ENCODE data around the gene SUGCT.

The SUGCT gene

DNA sequence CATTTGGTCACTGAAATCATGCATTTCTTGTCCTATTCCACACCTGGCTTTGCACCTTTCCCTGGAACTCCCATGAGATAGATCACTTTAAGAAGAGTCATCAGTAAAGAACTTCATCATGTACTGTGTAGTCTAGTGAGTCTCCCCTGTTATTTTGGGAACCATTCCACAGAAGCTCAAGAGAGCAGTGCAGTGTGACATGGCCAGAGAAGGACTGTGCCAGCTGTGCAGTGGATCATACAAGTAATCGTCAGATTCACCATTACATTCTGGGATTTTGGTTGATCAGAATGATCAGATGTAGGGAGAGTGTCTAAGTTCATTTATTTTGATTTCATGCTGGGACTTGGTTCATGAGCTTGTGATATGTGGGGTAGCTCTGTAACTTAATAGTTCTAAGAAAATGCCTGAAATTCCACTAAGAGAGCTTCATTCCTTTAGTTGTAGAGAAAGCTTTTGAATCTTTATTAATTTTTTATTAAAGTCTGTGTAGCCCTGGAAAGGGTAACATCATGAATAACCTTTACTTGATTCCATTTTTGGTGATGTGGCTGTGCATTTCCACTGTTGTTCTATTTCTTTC, 166.8 kb downstream of the SUGCT start:
- no peaks in the 10 kb centered on the region for H4K20me1 ChIP-seq (ENCODE audit: insufficient read depth, low read length)
- H3K79me2 ChIP-seq (ENCODE audit: low read length) = no peaks in the 10 kb centered on the region
- no peak overlapping the region for H3K4me3 ChIP-seq (ENCODE audit: low read length)
- no peaks in the 10 kb centered on the region for H3K27me3 ChIP-seq (replicated peaks; ENCODE audit: insufficient read depth, low read length)
- no peak overlapping the region for H2AFZ ChIP-seq (ENCODE audit: low read length)
- no peaks in the 10 kb centered on the region for H3K9me3 ChIP-seq (replicated peaks; ENCODE audit: insufficient read depth, low read length)
- no peaks in the 10 kb centered on the region for H3F3A ChIP-seq (ENCODE audit: insufficient read depth, low read length)
- no peak for DNase-seq
- H3K4me2 ChIP-seq (ENCODE audit: low read depth, low read length) = no peak overlapping the region
- TF ChIP-seq EZH2 (optimal IDR thresholded peaks at IDR 0.05; ENCODE audit: low read depth, low read length) (no peak), EZH2phosphoT487 (IDR thresholded peaks at IDR 0.05; ENCODE audit: low read length) (no peak)
- TF ChIP-seq, protein P1, sequence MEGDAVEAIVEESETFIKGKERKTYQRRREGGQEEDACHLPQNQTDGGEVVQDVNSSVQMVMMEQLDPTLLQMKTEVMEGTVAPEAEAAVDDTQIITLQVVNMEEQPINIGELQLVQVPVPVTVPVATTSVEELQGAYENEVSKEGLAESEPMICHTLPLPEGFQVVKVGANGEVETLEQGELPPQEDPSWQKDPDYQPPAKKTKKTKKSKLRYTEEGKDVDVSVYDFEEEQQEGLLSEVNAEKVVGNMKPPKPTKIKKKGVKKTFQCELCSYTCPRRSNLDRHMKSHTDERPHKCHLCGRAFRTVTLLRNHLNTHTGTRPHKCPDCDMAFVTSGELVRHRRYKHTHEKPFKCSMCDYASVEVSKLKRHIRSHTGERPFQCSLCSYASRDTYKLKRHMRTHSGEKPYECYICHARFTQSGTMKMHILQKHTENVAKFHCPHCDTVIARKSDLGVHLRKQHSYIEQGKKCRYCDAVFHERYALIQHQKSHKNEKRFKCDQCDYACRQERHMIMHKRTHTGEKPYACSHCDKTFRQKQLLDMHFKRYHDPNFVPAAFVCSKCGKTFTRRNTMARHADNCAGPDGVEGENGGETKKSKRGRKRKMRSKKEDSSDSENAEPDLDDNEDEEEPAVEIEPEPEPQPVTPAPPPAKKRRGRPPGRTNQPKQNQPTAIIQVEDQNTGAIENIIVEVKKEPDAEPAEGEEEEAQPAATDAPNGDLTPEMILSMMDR (IDR thresholded peaks at IDR 0.05; ENCODE audit: low read length) = no peak
- H3K4me1 ChIP-seq (ENCODE audit: low read length) = no peaks in the 10 kb centered on the region
- no peaks in the 10 kb centered on the region for H3K9me2 ChIP-seq (replicated peaks; ENCODE audit: insufficient read depth, low read length)
- no peak overlapping the region for H3K27ac ChIP-seq (ENCODE audit: low read length)
- H3K9ac ChIP-seq (ENCODE audit: low read length) = no peak overlapping the region
- no peaks in the 10 kb centered on the region for H3K36me3 ChIP-seq (replicated peaks; ENCODE audit: insufficient read depth, low read length)

DNA sequence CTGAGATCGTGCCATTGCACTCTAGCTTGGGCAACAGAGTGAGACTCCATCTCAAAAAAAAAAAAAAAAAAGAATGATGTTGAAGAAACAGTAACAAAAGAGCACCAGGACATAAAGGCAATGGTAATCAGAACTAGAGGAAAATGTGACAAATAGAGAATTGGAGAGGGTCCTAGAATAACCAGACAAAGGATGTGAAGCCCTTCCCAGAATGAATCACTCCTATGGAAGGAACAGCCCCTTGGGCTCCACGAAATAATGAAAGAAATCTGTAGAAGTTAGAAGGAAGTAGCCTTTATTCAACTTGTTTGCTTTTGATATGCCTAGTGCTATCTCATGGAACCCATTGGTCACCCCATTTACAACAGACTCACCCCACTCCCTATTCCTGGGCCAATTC, 169.2 kb downstream of the SUGCT start:
- Histone ChIP-seq H3K27ac (ENCODE audit: low read length) (no peak overlapping the region), H3K4me3 (ENCODE audit: low read length) (no peak overlapping the region), H3K36me3 (replicated peaks; ENCODE audit: insufficient read depth, low read length) (no peaks in the 10 kb centered on the region), H4K20me1 (ENCODE audit: insufficient read depth, low read length) (no peaks in the 10 kb centered on the region), H3K4me1 (ENCODE audit: low read length) (no peaks in the 10 kb centered on the region), H3K27me3 (replicated peaks; ENCODE audit: insufficient read depth, low read length) (no peaks in the 10 kb centered on the region), H3F3A (ENCODE audit: insufficient read depth, low read length) (no peaks in the 10 kb centered on the region), H3K9me2 (replicated peaks; ENCODE audit: insufficient read depth, low read length) (no peaks in the 10 kb centered on the region), H3K9me3 (replicated peaks; ENCODE audit: insufficient read depth, low read length) (no peaks in the 10 kb centered on the region), H2AFZ (ENCODE audit: low read length) (no peak overlapping the region), H3K4me2 (ENCODE audit: low read depth, low read length) (no peak overlapping the region), H3K79me2 (ENCODE audit: low read length) (no peaks in the 10 kb centered on the region), H3K9ac (ENCODE audit: low read length) (no peak overlapping the region)
- TF ChIP-seq EZH2phosphoT487 (IDR thresholded peaks at IDR 0.05; ENCODE audit: low read length) (no peak), EZH2 (optimal IDR thresholded peaks at IDR 0.05; ENCODE audit: low read depth, low read length) (no peak)
- TF ChIP-seq, protein P1 (IDR thresholded peaks at IDR 0.05; ENCODE audit: low read length) = no peak
- DNase-seq = no peak

DNA sequence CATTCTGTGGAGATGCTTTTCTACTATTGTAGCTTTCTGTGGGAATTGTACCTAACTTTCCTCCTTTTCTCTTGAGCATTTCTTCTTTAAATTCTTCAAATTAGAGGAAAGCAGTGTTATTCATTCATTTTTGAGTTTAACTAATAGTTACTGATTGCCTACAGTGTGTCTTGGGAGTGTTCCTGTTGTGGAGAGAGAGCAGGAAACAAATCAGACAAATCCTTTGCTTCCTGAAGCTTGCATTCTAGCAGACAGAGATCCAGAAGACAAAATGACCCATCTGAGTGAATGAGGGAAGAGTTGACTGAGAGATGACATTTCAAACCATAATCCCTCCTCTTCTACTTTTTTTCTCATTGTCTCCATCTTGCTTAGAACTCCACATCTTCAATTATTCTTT, 170.4 kb downstream of the SUGCT start:
- no peaks in the 10 kb centered on the region for H4K20me1 ChIP-seq (ENCODE audit: insufficient read depth, low read length)
- H3F3A ChIP-seq (ENCODE audit: insufficient read depth, low read length) = no peaks in the 10 kb centered on the region
- TF ChIP-seq, protein P1 (IDR thresholded peaks at IDR 0.05; ENCODE audit: low read length) = no peak
- TF ChIP-seq EZH2phosphoT487 (IDR thresholded peaks at IDR 0.05; ENCODE audit: low read length) = no peak
- TF ChIP-seq EZH2 (optimal IDR thresholded peaks at IDR 0.05; ENCODE audit: low read depth, low read length) = no peak
- H3K4me1 ChIP-seq (ENCODE audit: low read length) = no peaks in the 10 kb centered on the region
- H3K9me3 ChIP-seq (replicated peaks; ENCODE audit: insufficient read depth, low read length) = no peaks in the 10 kb centered on the region
- no peak overlapping the region for H2AFZ ChIP-seq (ENCODE audit: low read length)
- no peaks in the 10 kb centered on the region for H3K36me3 ChIP-seq (replicated peaks; ENCODE audit: insufficient read depth, low read length)
- H3K9ac ChIP-seq (ENCODE audit: low read length) = no peak overlapping the region
- no peak overlapping the region for H3K4me2 ChIP-seq (ENCODE audit: low read depth, low read length)
- no peak overlapping the region for H3K27ac ChIP-seq (ENCODE audit: low read length)
- no peak overlapping the region for H3K4me3 ChIP-seq (ENCODE audit: low read length)
- no peaks in the 10 kb centered on the region for H3K79me2 ChIP-seq (ENCODE audit: low read length)
- DNase-seq = no peak
- no peaks in the 10 kb centered on the region for H3K27me3 ChIP-seq (replicated peaks; ENCODE audit: insufficient read depth, low read length)
- H3K9me2 ChIP-seq (replicated peaks; ENCODE audit: insufficient read depth, low read length) = no peaks in the 10 kb centered on the region
